HG02678 (cell line): Measurements from ENCODE around the gene PCDHGA2.
"Not testable (repeated sequence)": the region's sequence is repeated elsewhere in the genome, so short reads cannot be mapped to it uniquely, and the experiment has no call there.

Experiments
- ATAC-seq: cut with Tn5 transposase; IDR thresholded peaks from one replicate; pipeline ENCODE4 v1.9.1; 2021; ENCODE audit warnings: mild to moderate bottlenecking, moderate library complexity; ENCODE audit not compliant: unreplicated experiment

Gene PCDHGA2

GRCh38 chr5:141382469-141383294 is 44.1 kb downstream of the PCDHGA2 start, which contains the start of gene PCDHGA7:
Gene PCDHGA7 (plus strand): TSS chr5:141382742. CDS start chr5:141382900, 158 bp downstream.
- no peak for ATAC-seq

- ATAC-seq = no peak
These were observed 44.8 kb downstream of the PCDHGA2 start for GRCh38 chr5:141383345-141383744.

GRCh38 chr5:141384471-141385267 is 46.1 kb downstream of the PCDHGA2 start:
- no peak for ATAC-seq

DNA sequence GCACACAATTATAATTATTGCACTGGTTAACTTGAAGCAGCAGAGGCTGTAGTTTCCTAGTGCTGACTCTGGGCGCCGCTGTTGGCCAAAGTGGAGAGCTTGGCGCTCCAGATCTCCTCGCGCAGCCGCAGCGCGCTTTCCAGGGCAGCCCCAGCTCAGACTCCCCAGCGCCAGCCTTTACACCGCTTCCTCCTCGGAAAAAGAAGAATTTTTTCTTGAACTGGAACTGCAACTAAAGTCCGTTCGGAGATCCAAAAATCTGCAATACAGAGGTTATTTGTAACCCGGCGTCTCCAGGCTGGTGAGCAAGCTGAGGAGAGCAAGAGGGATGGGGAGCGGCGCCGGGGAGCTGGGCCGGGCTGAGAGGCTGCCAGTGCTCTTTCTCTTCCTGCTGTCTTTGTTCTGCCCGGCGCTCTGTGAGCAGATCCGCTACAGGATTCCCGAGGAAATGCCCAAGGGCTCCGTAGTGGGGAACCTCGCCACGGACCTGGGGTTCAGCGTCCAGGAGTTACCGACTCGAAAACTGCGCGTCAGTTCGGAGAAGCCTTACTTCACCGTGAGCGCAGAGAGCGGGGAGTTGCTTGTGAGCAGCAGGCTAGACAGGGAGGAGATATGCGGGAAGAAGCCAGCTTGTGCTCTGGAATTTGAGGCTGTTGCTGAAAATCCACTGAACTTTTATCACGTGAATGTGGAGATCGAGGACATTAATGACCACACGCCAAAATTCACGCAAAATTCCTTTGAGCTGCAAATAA is 49.2 kb downstream of the PCDHGA2 start, which contains the start of gene PCDHGB4:
Gene PCDHGB4 (plus strand): TSS at position 142 of the 755 bp plus-strand sequence. CDS start 187 bp downstream, at position 329.
- not testable (repeated sequence) for ATAC-seq

- ATAC-seq = no peak
These were observed 50.1 kb downstream of the PCDHGA2 start for GRCh38 chr5:141388661-141389060.

GRCh38 chr5:141389153-141390042 is 50.8 kb downstream of the PCDHGA2 start:
- ATAC-seq = no peak

DNA sequence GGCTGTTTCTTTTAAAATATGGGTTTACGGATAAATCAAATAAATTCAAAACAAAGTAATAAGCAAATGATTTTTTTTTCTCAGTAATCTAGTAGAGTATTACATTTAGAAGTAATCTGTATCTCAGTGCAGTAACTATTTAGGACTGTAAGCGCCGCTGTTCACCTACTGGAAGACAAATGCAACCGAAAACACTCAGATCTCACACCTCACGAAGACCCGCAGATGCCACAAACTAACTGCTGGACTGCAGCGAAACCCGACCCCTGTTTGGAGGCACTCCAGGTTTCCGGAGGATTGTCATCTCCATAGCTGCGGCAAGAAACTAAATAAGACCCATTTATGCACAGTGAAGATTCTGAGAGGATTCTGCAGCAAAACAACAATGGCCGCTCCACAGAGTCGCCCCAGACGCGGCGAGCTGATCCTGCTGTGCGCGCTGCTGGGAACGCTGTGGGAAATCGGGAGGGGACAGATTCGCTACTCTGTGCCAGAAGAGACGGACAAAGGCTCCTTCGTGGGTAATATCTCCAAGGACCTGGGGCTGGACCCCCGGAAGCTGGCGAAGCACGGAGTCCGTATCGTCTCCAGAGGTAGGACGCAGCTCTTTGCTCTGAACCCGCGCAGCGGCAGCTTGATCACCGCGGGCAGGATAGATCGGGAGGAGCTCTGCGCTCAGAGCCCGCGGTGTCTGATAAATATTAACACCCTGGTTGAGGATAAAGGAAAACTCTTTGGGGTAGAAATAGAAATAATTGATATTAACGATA is 54.1 kb downstream of the PCDHGA2 start, which contains the start of gene PCDHGA8:
Gene PCDHGA8 (plus strand): TSS at position 205 of the 770 bp plus-strand sequence. CDS start 181 bp downstream, at position 386.
- no peak for ATAC-seq
